ENCODE measurements around the gene RAB36. TPM values are rescaled to one million over a fixed set of nuclear protein-coding genes. Genes with fewer than 3 reads are reported as not detected.

The RAB36 gene
- total and polyA plus RNA-seq, 2 donors (not counting 1 experiment from before 2014, with no cell fraction given): 1.1 to 3.3 TPM

DNA sequence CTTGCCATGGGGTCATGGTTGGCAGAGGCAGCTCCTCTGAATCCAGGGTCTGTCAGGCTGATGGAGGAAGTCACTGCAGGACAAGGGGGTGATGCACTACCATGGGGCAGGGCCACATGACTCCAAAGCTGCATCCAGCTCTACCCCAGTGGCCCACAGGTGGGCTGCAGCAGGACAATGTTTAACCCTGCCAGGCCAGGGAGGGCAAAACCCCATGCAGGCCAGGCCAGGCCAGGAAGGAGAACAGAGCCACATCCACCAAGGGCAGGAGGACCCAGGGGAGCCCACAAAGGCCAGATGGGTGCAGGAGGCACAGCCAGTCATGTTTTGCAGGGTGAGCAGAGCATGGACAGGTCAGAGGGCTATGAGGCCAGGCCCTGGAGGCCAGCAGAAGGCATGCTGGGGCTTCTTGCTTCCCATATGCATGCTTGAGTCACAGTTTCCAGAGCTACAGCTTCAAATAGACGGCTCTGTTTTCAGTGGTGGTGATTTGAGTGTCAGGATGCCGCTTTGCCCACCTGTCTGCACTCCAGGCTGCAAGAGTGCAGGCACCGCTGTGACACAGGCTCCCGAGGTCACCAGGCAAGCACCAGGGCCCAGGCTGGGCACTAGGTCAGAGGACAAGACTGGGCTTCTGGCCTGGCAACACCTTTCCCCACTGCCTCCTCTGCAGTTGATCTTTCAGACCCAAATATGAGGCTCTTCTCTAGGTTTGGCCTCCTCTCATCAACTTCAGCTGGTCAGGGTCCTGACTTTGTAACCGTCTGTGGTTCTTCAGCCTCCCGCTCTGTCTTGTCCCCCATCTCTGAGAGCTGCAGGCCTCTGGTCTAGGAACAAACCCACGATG is 26.4 kb upstream of the RAB36 start:
- H3K9ac ChIP-seq (ENCODE audit: low read length): no peak overlapping the region
- no peak overlapping the region for H3K4me3 ChIP-seq (ENCODE audit: control extremely low read depth in 1 of 5, extremely low read depth in 1 of 5, insufficient read depth in 1 of 5, low read depth in 2 of 5, low read length in 4 of 5)
- Mint-ChIP-seq H3K4me3 (no peak overlapping the region), H3K9me3 (ENCODE audit: insufficient read depth) (no peaks in the 10 kb centered on the region), H3K27me3 (no peaks in the 10 kb centered on the region), H3K4me1 (peaks cover 14% of the 10 kb centered on the region), H3K27ac (peak overlapping the region; percentile 73)
- intact Hi-C loops (cut with micrococcal nuclease): no loop called here
- ChIA-PET POLR2A (no interaction called here), CTCF (interaction anchor here (1.1 to 6.7 kb wide), 5 partner anchors 9 to 160 kb away, joined by 3 to 84 read pairs (median 4); partner anchors contain the start of gene GNAZ)
- peak overlapping the region; percentile 79 for H2AFZ ChIP-seq (ENCODE audit: insufficient read depth, low read depth, low read length, poor library complexity, severe bottlenecking)
- H3K27ac ChIP-seq (ENCODE audit: low read length in 2 of 2): peak overlapping the region in 1 of 2 donors; percentile 19
- TF ChIP-seq EZH2 (IDR thresholded peaks at IDR 0.05; ENCODE audit: borderline replicate concordance, insufficient read depth, low read depth, low read length, poor library complexity, severe bottlenecking): no peak
- TF ChIP-seq, protein P1, sequence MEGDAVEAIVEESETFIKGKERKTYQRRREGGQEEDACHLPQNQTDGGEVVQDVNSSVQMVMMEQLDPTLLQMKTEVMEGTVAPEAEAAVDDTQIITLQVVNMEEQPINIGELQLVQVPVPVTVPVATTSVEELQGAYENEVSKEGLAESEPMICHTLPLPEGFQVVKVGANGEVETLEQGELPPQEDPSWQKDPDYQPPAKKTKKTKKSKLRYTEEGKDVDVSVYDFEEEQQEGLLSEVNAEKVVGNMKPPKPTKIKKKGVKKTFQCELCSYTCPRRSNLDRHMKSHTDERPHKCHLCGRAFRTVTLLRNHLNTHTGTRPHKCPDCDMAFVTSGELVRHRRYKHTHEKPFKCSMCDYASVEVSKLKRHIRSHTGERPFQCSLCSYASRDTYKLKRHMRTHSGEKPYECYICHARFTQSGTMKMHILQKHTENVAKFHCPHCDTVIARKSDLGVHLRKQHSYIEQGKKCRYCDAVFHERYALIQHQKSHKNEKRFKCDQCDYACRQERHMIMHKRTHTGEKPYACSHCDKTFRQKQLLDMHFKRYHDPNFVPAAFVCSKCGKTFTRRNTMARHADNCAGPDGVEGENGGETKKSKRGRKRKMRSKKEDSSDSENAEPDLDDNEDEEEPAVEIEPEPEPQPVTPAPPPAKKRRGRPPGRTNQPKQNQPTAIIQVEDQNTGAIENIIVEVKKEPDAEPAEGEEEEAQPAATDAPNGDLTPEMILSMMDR (IDR thresholded peaks at IDR 0.05): no peak
- 94% methylated on average over 7 of the region's 7 CpGs for WGBS (ENCODE audit: insufficient coverage)
- peaks cover 5 to 12% of the 10 kb centered on the region in 2 donors for H3K4me1 ChIP-seq (ENCODE audit: control insufficient read depth in 2 of 2, insufficient read depth in 2 of 2, low read length in 2 of 2)
- ATAC-seq (ENCODE audit: low read depth) (no peak), DNase-seq (no peak)
- no peaks in the 10 kb centered on the region for H3K79me2 ChIP-seq (ENCODE audit: control insufficient read depth, insufficient read depth, low read length)
- H3K36me3 ChIP-seq (replicated peaks in 1 of 2; ENCODE audit: control extremely low read depth in 1 of 2, control insufficient read depth in 1 of 2, extremely low read depth in 1 of 2, insufficient read depth in 2 of 2, low read length in 1 of 2): no peaks in the 10 kb centered on the region
- peak overlapping the region; percentile 52 for H3K4me2 ChIP-seq (replicated peaks; ENCODE audit: low read depth, low read length, poor library complexity, severe bottlenecking)
- no peaks in the 10 kb centered on the region for H3K27me3 ChIP-seq (replicated peaks in 1 of 4; ENCODE audit: control extremely low read depth in 1 of 4, control insufficient read depth in 3 of 4, insufficient read depth in 4 of 4, low read length in 3 of 4)
- no peaks in the 10 kb centered on the region for H3K9me3 ChIP-seq (ENCODE audit: control extremely low read depth in 1 of 3, control insufficient read depth in 2 of 3, insufficient read depth in 1 of 3, low read length in 2 of 3)
- no peaks in the 10 kb centered on the region for H4K20me1 ChIP-seq (ENCODE audit: control insufficient read depth, insufficient read depth, low read length, poor library complexity, severe bottlenecking)

All from B cell (primary cell).